ENCODE measurements around the gene ABCA10.

The ABCA10 gene

GRCh38 chr17:69130627-69131296, 97.9 kb downstream of the ABCA10 start:
- no peak for TF ChIP-seq CTCF (IDR thresholded peaks at IDR 0.05; ENCODE audit: borderline replicate concordance, insufficient read depth, low read depth, low read length)
- no peak overlapping the region for H3K4me3 ChIP-seq (ENCODE audit: low read depth, low read length)

GRCh38 chr17:69123626-69124025, 105.0 kb downstream of the ABCA10 start:
- TF ChIP-seq CTCF (IDR thresholded peaks at IDR 0.05; ENCODE audit: borderline replicate concordance, insufficient read depth, low read depth, low read length): no peak
- H3K4me3 ChIP-seq (ENCODE audit: low read depth, low read length): no peak overlapping the region

GRCh38 chr17:69122065-69122464, 106.6 kb downstream of the ABCA10 start:
- TF ChIP-seq CTCF (IDR thresholded peaks at IDR 0.05; ENCODE audit: borderline replicate concordance, insufficient read depth, low read depth, low read length): no peak
- H3K4me3 ChIP-seq (ENCODE audit: low read depth, low read length): no peak overlapping the region

- no peak for TF ChIP-seq CTCF (IDR thresholded peaks at IDR 0.05; ENCODE audit: borderline replicate concordance, insufficient read depth, low read depth, low read length)
- H3K4me3 ChIP-seq (ENCODE audit: low read depth, low read length): no peak overlapping the region
These were observed 110.5 kb downstream of the ABCA10 start for GRCh38 chr17:69117855-69118784.

GRCh38 chr17:69111794-69112193, 116.8 kb downstream of the ABCA10 start:
- no peak overlapping the region for H3K4me3 ChIP-seq (ENCODE audit: low read depth, low read length)
- no peak for TF ChIP-seq CTCF (IDR thresholded peaks at IDR 0.05; ENCODE audit: borderline replicate concordance, insufficient read depth, low read depth, low read length)

DNA sequence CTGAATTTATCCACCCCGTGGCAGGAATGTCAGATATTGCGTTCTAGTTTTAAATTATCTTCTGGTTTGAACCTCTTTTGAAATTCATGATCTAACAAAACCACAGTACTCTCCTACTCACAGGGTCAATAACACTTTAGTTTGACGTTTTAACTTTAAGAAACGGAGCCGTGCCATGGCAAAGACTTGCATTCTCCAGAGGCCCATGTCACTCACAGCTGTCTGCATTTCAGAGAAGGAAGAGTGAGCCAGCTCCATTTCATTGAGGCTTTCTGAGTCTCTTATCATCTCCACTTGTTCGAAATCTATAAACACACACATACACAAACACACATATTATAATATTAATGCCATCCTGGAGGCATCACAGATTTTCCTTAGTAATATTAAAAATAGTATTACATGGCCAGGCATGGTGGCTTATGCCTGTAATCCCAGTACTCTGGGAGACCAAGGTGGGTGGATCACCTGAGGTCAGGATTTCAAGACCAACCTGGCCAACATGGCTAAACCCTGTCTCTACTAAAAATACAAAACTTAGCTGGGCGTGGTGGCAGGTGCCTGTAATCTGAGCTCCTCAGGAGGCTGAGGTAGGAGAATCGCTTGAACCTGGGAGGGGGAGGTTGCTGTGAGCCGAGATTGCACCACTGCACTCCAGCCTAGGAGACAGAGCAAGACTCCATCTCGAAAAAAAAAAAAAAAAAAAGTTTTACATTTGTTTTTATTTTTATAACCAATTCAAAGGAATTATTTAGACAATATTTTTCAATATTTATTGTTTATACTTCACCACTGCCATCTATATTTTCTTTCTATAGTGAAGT, 122.5 kb downstream of the ABCA10 start:
- no peak for TF ChIP-seq CTCF (IDR thresholded peaks at IDR 0.05; ENCODE audit: borderline replicate concordance, insufficient read depth, low read depth, low read length)

More for the DNA sequence above, 122.5 kb downstream of the ABCA10 start:
- H3K4me3 ChIP-seq (ENCODE audit: low read depth, low read length): no peak overlapping the region

Measured in GM12875 (cell line).